GM19351 (cell line): ENCODE measurements around the gene DPH5.
"Not testable (repeated sequence)": the region's sequence is repeated elsewhere in the genome, so short reads cannot be mapped to it uniquely, and the experiment has no call there.

Experiments used
- ATAC-seq: cut with Tn5 transposase; IDR thresholded peaks from one replicate; pipeline ENCODE4 v1.9.1; 2021; ENCODE audit warnings: mild to moderate bottlenecking, moderate library complexity; ENCODE audit not compliant: unreplicated experiment

The DPH5 gene

GRCh38 chr1:101025657-101026429, at the start of gene DPH5:
TSS of gene DPH5 (minus strand) at chr1:101025784. CDS start at chr1:101025443, 341 bp downstream.
- ATAC-seq, result peak; percentile 78

GRCh38 chr1:101073836-101074235, 48.3 kb upstream of the DPH5 start:
- no peak for ATAC-seq

GRCh38 chr1:101071470-101071891, 45.9 kb upstream of the DPH5 start:
- ATAC-seq, result no peak

- no peak for ATAC-seq
Measured at GRCh38 chr1:101069158-101069557, 43.6 kb upstream of the DPH5 start.

GRCh38 chr1:101066937-101067335, 41.4 kb upstream of the DPH5 start:
- ATAC-seq, result not testable (repeated sequence)

- ATAC-seq, result no peak
Measured at GRCh38 chr1:101066260-101066936, 40.8 kb upstream of the DPH5 start.

- ATAC-seq, result peak; percentile 50
Measured at GRCh38 chr1:101065575-101065974, 40.0 kb upstream of the DPH5 start.

- ATAC-seq, result no peak
Measured at GRCh38 chr1:101064697-101065096, 39.1 kb upstream of the DPH5 start.

- peak; percentile 81 for ATAC-seq
Measured at GRCh38 chr1:101060992-101061391, 35.4 kb upstream of the DPH5 start.

GRCh38 chr1:101059945-101060542, 34.5 kb upstream of the DPH5 start:
- ATAC-seq, result no peak

GRCh38 chr1:101055623-101056022, 30.0 kb upstream of the DPH5 start:
- no peak for ATAC-seq

GRCh38 chr1:101051688-101052638, 26.4 kb upstream of the DPH5 start:
- ATAC-seq, result peak; percentile 84

- ATAC-seq, result no peak
Measured at GRCh38 chr1:101050869-101051268, 25.3 kb upstream of the DPH5 start.

GRCh38 chr1:101044749-101045148, 19.2 kb upstream of the DPH5 start:
- no peak for ATAC-seq

- ATAC-seq, result no peak
Measured at GRCh38 chr1:101044259-101044658, 18.7 kb upstream of the DPH5 start.

- ATAC-seq, result no peak
Measured at GRCh38 chr1:101043776-101044175, 18.2 kb upstream of the DPH5 start.

GRCh38 chr1:101041300-101041699, 15.7 kb upstream of the DPH5 start:
- ATAC-seq, result no peak

- ATAC-seq, result no peak
Measured at GRCh38 chr1:101040666-101041065, 15.1 kb upstream of the DPH5 start.

GRCh38 chr1:101039245-101039644, 13.7 kb upstream of the DPH5 start:
- ATAC-seq, result no peak

- ATAC-seq, result no peak
Measured at GRCh38 chr1:101037316-101037715, 11.7 kb upstream of the DPH5 start.

GRCh38 chr1:101033017-101033416, 7.4 kb upstream of the DPH5 start:
- ATAC-seq, result no peak
